GM21619 (cell line): ENCODE results near the gene PPP2R5D.
"Not testable (repeated sequence)": the region's sequence is repeated elsewhere in the genome, so short reads cannot be mapped to it uniquely, and the experiment has no call there.

Experiments
- ATAC-seq: cut with Tn5 transposase; IDR thresholded peaks from one replicate; pipeline ENCODE4 v1.9.1; 2021; ENCODE audit not compliant: unreplicated experiment

The PPP2R5D gene

GRCh38 chr6:42984001-42984923 is at the start of gene PPP2R5D:
PPP2R5D (plus strand) TSS chr6:42984570; CDS start chr6:42984678, 108 bp downstream.
- peak; percentile 90 for ATAC-seq

- no peak for ATAC-seq
These were observed 49.0 kb upstream of the PPP2R5D start for GRCh38 chr6:42935322-42935721.

GRCh38 chr6:42936398-42936797 is 48.0 kb upstream of the PPP2R5D start:
- no peak for ATAC-seq

GRCh38 chr6:42937548-42938427 is 46.6 kb upstream of the PPP2R5D start:
- no peak for ATAC-seq

GRCh38 chr6:42938428-42938796 is 46.0 kb upstream of the PPP2R5D start:
- ATAC-seq, result no peak

GRCh38 chr6:42938987-42939809 is 45.2 kb upstream of the PPP2R5D start:
- ATAC-seq, result no peak

- no peak for ATAC-seq
These were observed 44.6 kb upstream of the PPP2R5D start for GRCh38 chr6:42939810-42940167.

- ATAC-seq, result no peak
These were observed 43.8 kb upstream of the PPP2R5D start for GRCh38 chr6:42940493-42941045.

GRCh38 chr6:42941356-42941755 is 43.0 kb upstream of the PPP2R5D start:
- not testable (repeated sequence) for ATAC-seq

GRCh38 chr6:42942444-42942843 is 41.9 kb upstream of the PPP2R5D start:
- no peak for ATAC-seq

- no peak for ATAC-seq
These were observed 36.4 kb upstream of the PPP2R5D start for GRCh38 chr6:42947950-42948349.

- ATAC-seq, result no peak
These were observed 32.0 kb upstream of the PPP2R5D start for GRCh38 chr6:42952389-42952788.

GRCh38 chr6:42954405-42954804 is 30.0 kb upstream of the PPP2R5D start:
- ATAC-seq, result not testable (repeated sequence)

GRCh38 chr6:42958125-42958524 is 26.2 kb upstream of the PPP2R5D start:
- ATAC-seq, result no peak

- ATAC-seq, result no peak
These were observed 24.5 kb upstream of the PPP2R5D start for GRCh38 chr6:42959917-42960242.

- no peak for ATAC-seq
These were observed 23.9 kb upstream of the PPP2R5D start, which contains the start of gene GNMT for GRCh38 chr6:42960243-42961019. GNMT (plus strand) TSS chr6:42960754; CDS start chr6:42960768, 14 bp downstream.

GRCh38 chr6:42961020-42961470 is 23.3 kb upstream of the PPP2R5D start:
- no peak for ATAC-seq

- ATAC-seq, result no peak
These were observed 22.3 kb upstream of the PPP2R5D start for GRCh38 chr6:42962096-42962495.

- no peak for ATAC-seq
These were observed 21.7 kb upstream of the PPP2R5D start for GRCh38 chr6:42962502-42963178.
